GM12878 (cell line): ENCODE data around the gene EVA1A. TPM values are rescaled to one million over a fixed set of nuclear protein-coding genes. Genes with fewer than 3 reads are reported as not detected.

Experiments used
- ATAC-seq: fragments of 200-7000 bp; cut with Tn5 transposase; 3 replicates; pipeline ENCODE4 v1.9.1; 2020; ENCODE audit warnings: mild to moderate bottlenecking, moderate library complexity
- BruUV-seq: library from RNA; stranded (reverse); fragments of 400-500 nt; replicated peaks from 2 replicates; lab custom pipeline; 2021; lab: Mats Ljungman, UMichigan
- CTCF ChIA-PET: fragments of 300-600 bp; sonication (Branson Sonifier 250); formaldehyde crosslinking; extraction: SDS; loops from one replicate; lab custom pipeline; 2021; ENCODE audit warnings: inconsistent platforms; lab: Yijun Ruan, JAX
- POLR2A ChIA-PET: fragments of 350-600 bp; formaldehyde crosslinking; extraction: SDS; loops from one replicate; lab custom pipeline; 2021; ENCODE audit warnings: inconsistent platforms; lab: Charles Lee
- RAD21 ChIA-PET: fragments of 300-600 bp; sonication (Branson Sonifier 250); formaldehyde crosslinking; loops from one replicate; lab custom pipeline; 2023; ENCODE audit warnings: antibody characterized with exemption; ENCODE audit not compliant: unreplicated experiment; lab: Charles Lee
- SMC1A ChIA-PET: fragments of 300-600 bp; sonication (Branson Sonifier 250); formaldehyde crosslinking; loops from one replicate; lab custom pipeline; 2023; ENCODE audit not compliant: unreplicated experiment, uncharacterized antibody; lab: Charles Lee
- DNase-seq: peaks from one replicate; pipeline ENCODE4 v3.0.0-alpha.2; 2011; ENCODE audit warnings: low read depth, low spot score
- FAIRE-seq: peaks from 3 replicates; lab custom pipeline; 2011; peaks lifted over from hg19 to GRCh38; lab: Jason Lieb, UNC
- H2AFZ ChIP-seq: 2 replicates; pipeline ENCODE4 v1.6.0; 2011; ENCODE audit warnings: low read depth, low read length, control low read depth; ENCODE audit not compliant: control insufficient read depth
- H3K27ac ChIP-seq: 2 replicates; pipeline ENCODE4 v1.5.1; 2011; ENCODE audit warnings: control low read depth; ENCODE audit not compliant: control insufficient read depth, insufficient read depth
- H3K27me3 ChIP-seq, 2 experiments: replicated peaks in 1 of 2; 2 replicates each; pipeline versions ENCODE4 v1.6.0 to v1.6.1; 2011; ENCODE audit warnings: low read length in 1 of 2; ENCODE audit not compliant: control insufficient read depth in 2 of 2, insufficient read depth in 2 of 2
- H3K36me3 ChIP-seq, 2 experiments: 2 replicates each; pipeline ENCODE4 v1.5.1; 2011; ENCODE audit warnings: low read length in 1 of 2; ENCODE audit not compliant: control insufficient read depth in 2 of 2, insufficient read depth in 2 of 2
- H3K4me1 ChIP-seq: 2 replicates; pipeline ENCODE4 v1.6.1; 2011; ENCODE audit warnings: mild to moderate bottlenecking, low read length, moderate library complexity, mixed read lengths; ENCODE audit not compliant: control insufficient read depth, insufficient read depth
- H3K4me2 ChIP-seq: 2 replicates; pipeline ENCODE4 v1.6.0; 2011; ENCODE audit warnings: control low read depth; ENCODE audit not compliant: control insufficient read depth, insufficient read depth
- H3K4me3 ChIP-seq: fragments of 200-600 bp; sonication (generic); 2 replicates; pipeline ENCODE4 v1.5.1; 2016
- H3K79me2 ChIP-seq: 2 replicates; pipeline ENCODE4 v1.6.0; 2011; ENCODE audit warnings: low read length; ENCODE audit not compliant: control insufficient read depth, insufficient read depth
- H3K9ac ChIP-seq: 2 replicates; pipeline ENCODE4 v1.8.0; 2011; ENCODE audit warnings: low read length, control low read depth, mixed read lengths; ENCODE audit not compliant: control insufficient read depth, insufficient read depth
- H3K9me3 ChIP-seq: replicated peaks from 3 replicates; pipeline ENCODE4 v1.5.1; 2011; ENCODE audit warnings: mild to moderate bottlenecking, low read length; ENCODE audit not compliant: control insufficient read depth, insufficient read depth
- H4K20me1 ChIP-seq: 2 replicates; pipeline ENCODE4 v1.6.0; 2011; ENCODE audit not compliant: control insufficient read depth, insufficient read depth
- CBX3 ChIP-seq: fragments of 200-600 bp; sonication (generic); IDR thresholded peaks from 2 replicates; pipeline ENCODE4 v1.6.1; 2016; ENCODE audit warnings: low read depth, borderline replicate concordance
- CHD1 ChIP-seq: IDR thresholded peaks from 2 replicates; pipeline ENCODE4 v1.6.1; 2012; ENCODE audit warnings: low read depth, low read length, improper control_type of control experiment
- CREM ChIP-seq: IDR thresholded peaks from 2 replicates; pipeline ENCODE4 v1.6.1; 2014; ENCODE audit warnings: antibody characterized with exemption, low read depth
- ETV6 ChIP-seq, 2 experiments: fragments of 450-650 bp in 1 of 2; IDR thresholded peaks in 1 of 2; conservative IDR thresholded peaks in 1 of 2; 2 replicates each; pipeline ENCODE4 v1.6.1; 2014; ENCODE audit warnings: antibody characterized with exemption in 1 of 2, borderline replicate concordance in 1 of 2, low read depth in 1 of 2, mild to moderate bottlenecking in 1 of 2, moderate library complexity in 1 of 2
- HDAC2 ChIP-seq: fragments of 200-600 bp; sonication (generic); IDR thresholded peaks from 2 replicates; pipeline ENCODE4 v1.6.1; 2017
- KDM1A ChIP-seq: fragments of 200-600 bp; sonication (generic); IDR thresholded peaks from 2 replicates; pipeline ENCODE4 v1.6.1; 2016; ENCODE audit warnings: borderline replicate concordance
- MEF2B ChIP-seq: fragments of 450-650 bp; IDR thresholded peaks from 2 replicates; pipeline ENCODE4 v1.6.1; 2018; ENCODE audit warnings: mild to moderate bottlenecking, moderate library complexity; ENCODE audit not compliant: partially characterized antibody, poor library complexity, severe bottlenecking
- MYC ChIP-seq: IDR thresholded peaks from 2 replicates; pipeline ENCODE4 v1.6.1; 2011; ENCODE audit warnings: mild to moderate bottlenecking, low read length, moderate library complexity, inconsistent platforms; ENCODE audit not compliant: insufficient read depth, insufficient replicate concordance, insufficient read length, severe bottlenecking
- RB1 ChIP-seq: fragments of 450-650 bp; formaldehyde crosslinking; IDR thresholded peaks from 2 replicates; pipeline ENCODE4 v1.6.1; 2017; ENCODE audit warnings: mild to moderate bottlenecking, borderline replicate concordance
- RELB ChIP-seq: fragments of 450-650 bp; IDR thresholded peaks from 2 replicates; pipeline ENCODE4 v1.6.1; 2017; ENCODE audit warnings: low read depth, mild to moderate bottlenecking, moderate library complexity
- SMAD5 ChIP-seq: IDR thresholded peaks from 2 replicates; pipeline ENCODE4 v1.6.1; 2016; ENCODE audit warnings: antibody characterized with exemption, low read depth
- SP1 ChIP-seq: IDR thresholded peaks from one replicate; pipeline ENCODE4 v1.6.1; 2011; ENCODE audit warnings: low read depth, low read length
- SREBF1 ChIP-seq: IDR thresholded peaks from 2 replicates; pipeline ENCODE4 v1.6.1; 2012; ENCODE audit warnings: mild to moderate bottlenecking, low read length
- ZNF217 ChIP-seq: fragments of 450-650 bp; IDR thresholded peaks from 2 replicates; pipeline ENCODE4 v1.6.1; 2017; ENCODE audit warnings: antibody characterized with exemption, mild to moderate bottlenecking
- ZNF384 ChIP-seq: IDR thresholded peaks from 2 replicates; pipeline ENCODE4 v1.6.1; 2012; ENCODE audit warnings: low read depth, mild to moderate bottlenecking, low read length, improper control_type of control experiment, borderline replicate concordance
- WGBS: methylation state at CpG from one replicate; pipeline ENCODE4 v1.1.6; 2016; ENCODE audit warnings: low lambda C conversion rate; ENCODE audit not compliant: insufficient replicate concordance, insufficient coverage; ENCODE audit errors: missing lambda C conversion rate; 5-methylcytosine and 5-hydroxymethylcytosine counted together
- in situ Hi-C: fragments of 300-500 bp; cut with MboI; formaldehyde crosslinking; loops from 9 replicates; pipeline ENCODE4 v1.14.3; 2018; ENCODE audit warnings: mixed read lengths
- intact Hi-C: fragments of 100-400 bp; cut with micrococcal nuclease; formaldehyde crosslinking; loops from one replicate; pipeline ENCODE4 v1.14.2; 2022; ENCODE audit not compliant: unreplicated experiment
- polyA plus RNA-seq, 11 experiments: library from polyadenylated mRNA; depleted of rRNA in 4 of 11; unstranded in 6 of 11; stranded (reverse) in 5 of 11; fragments of >200 nt; fragmentation: Nextera tagmentation in 4 of 11; fragmentation: Illumina TruSeq in 1 of 11; extraction: Ambion mirVana in 4 of 11; extraction: Trizol in 1 of 11; gene quantifications; 1 replicate in 1 of 11; 2 replicates in 10 of 11; pipeline versions ENCODE4 v1.2.1 to v1.2.3, GENCODE V29; 2011 to 2016; ENCODE audit warnings: inconsistent platforms in 2 of 11, missing spikeins in 2 of 11, low read depth in 1 of 11
- total RNA-seq, 4 experiments: library from RNA; depleted of rRNA in 3 of 4; stranded (reverse); fragments of >200 nt in 3 of 4; fragmentation: Illumina TruSeq in 1 of 4; extraction: Trizol in 1 of 4; gene quantifications; 2 replicates each; pipeline versions ENCODE4 v1.2.1 to v1.2.3, GENCODE V29; 2013 to 2021
- TF ChIP-seq, protein P1 (sequence below): IDR thresholded peaks from 2 replicates; pipeline ENCODE4 v1.6.1; 2012; ENCODE audit warnings: low read length, inconsistent platforms
- TF ChIP-seq, protein P2 (sequence below): fragments of 450-650 bp; IDR thresholded peaks from 2 replicates; pipeline ENCODE4 v1.6.1; 2018; ENCODE audit warnings: mild to moderate bottlenecking, low read depth, moderate library complexity; ENCODE audit not compliant: partially characterized antibody
- TF ChIP-seq, protein P3 (sequence below), 3 experiments: IDR thresholded peaks in 2 of 3; conservative IDR thresholded peaks in 1 of 3; 2 replicates each; pipeline ENCODE4 v1.5.1; 2011; ENCODE audit warnings: low read depth in 3 of 3, low read length in 3 of 3, mild to moderate bottlenecking in 3 of 3, control low read depth in 2 of 3, moderate library complexity in 2 of 3, inconsistent platforms in 1 of 3, mixed read lengths in 1 of 3; ENCODE audit not compliant: control insufficient read depth in 2 of 3, insufficient read depth in 1 of 3; ENCODE audit errors: extremely low read depth in 1 of 3

The EVA1A gene
- total and polyA plus RNA-seq, 10 of the 15 experiments (the other 5 are each of a cell fraction or from before 2014, with no cell fraction given) = 0.13 to 1.0 (median 0.34) TPM; not detected in 5

GRCh38 chr2:75475049-75475448 lies 85.7 kb downstream of the EVA1A start:
- 13% methylated on average over 2 of the region's 2 CpGs for WGBS
- Histone ChIP-seq H3K4me2 (no peak overlapping the region), H3K27me3 (no peaks in the 10 kb centered on the region), H3K4me3 (no peak overlapping the region), H4K20me1 (no peaks in the 10 kb centered on the region), H3K27ac (no peak overlapping the region), H3K9ac (no peak overlapping the region), H2AFZ (no peak overlapping the region), H3K9me3 (peaks cover 2% of the 10 kb centered on the region; the same call in 1 of the 3 replicates), H3K4me1 (no peaks in the 10 kb centered on the region), H3K79me2 (no peaks in the 10 kb centered on the region), H3K36me3 (no peaks in the 10 kb centered on the region)
- no TSS peak for BruUV-seq
- ChIA-PET POLR2A (no interaction called here), SMC1A (interaction anchor here (1.4 kb wide), 1 partner anchor 9 kb away, joined by 4 read pairs; no protein-coding TSS in a partner anchor), RAD21 (no interaction called here), CTCF (interaction anchor here (6.4 kb wide), 1 partner anchor 8 kb away, joined by 35 read pairs; no protein-coding TSS in a partner anchor)
- DNase-seq (no peak), ATAC-seq (no peak), FAIRE-seq (no peak)
- in situ Hi-C loops = no loop called here
- intact Hi-C loops = no loop called here
- TF ChIP-seq MEF2B (no peak), KDM1A (no peak), SMAD5 (no peak), CHD1 (no peak), ETV6 (conservative IDR thresholded peaks at IDR 0.05 in 1 of 2, IDR thresholded peaks at IDR 0.05 in 1 of 2; ENCODE audit: borderline replicate concordance in 1 of 2, low read depth in 1 of 2) (no peak), RELB (no peak), ZNF384 (no peak), MYC (no peak), CREM (no peak), CBX3 (no peak), RB1 (no peak), SREBF1 (no peak), HDAC2 (no peak), SP1 (no peak), ZNF217 (no peak)
- TF ChIP-seq, protein P1, sequence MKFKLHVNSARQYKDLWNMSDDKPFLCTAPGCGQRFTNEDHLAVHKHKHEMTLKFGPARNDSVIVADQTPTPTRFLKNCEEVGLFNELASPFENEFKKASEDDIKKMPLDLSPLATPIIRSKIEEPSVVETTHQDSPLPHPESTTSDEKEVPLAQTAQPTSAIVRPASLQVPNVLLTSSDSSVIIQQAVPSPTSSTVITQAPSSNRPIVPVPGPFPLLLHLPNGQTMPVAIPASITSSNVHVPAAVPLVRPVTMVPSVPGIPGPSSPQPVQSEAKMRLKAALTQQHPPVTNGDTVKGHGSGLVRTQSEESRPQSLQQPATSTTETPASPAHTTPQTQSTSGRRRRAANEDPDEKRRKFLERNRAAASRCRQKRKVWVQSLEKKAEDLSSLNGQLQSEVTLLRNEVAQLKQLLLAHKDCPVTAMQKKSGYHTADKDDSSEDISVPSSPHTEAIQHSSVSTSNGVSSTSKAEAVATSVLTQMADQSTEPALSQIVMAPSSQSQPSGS = no peak
- TF ChIP-seq, protein P2, sequence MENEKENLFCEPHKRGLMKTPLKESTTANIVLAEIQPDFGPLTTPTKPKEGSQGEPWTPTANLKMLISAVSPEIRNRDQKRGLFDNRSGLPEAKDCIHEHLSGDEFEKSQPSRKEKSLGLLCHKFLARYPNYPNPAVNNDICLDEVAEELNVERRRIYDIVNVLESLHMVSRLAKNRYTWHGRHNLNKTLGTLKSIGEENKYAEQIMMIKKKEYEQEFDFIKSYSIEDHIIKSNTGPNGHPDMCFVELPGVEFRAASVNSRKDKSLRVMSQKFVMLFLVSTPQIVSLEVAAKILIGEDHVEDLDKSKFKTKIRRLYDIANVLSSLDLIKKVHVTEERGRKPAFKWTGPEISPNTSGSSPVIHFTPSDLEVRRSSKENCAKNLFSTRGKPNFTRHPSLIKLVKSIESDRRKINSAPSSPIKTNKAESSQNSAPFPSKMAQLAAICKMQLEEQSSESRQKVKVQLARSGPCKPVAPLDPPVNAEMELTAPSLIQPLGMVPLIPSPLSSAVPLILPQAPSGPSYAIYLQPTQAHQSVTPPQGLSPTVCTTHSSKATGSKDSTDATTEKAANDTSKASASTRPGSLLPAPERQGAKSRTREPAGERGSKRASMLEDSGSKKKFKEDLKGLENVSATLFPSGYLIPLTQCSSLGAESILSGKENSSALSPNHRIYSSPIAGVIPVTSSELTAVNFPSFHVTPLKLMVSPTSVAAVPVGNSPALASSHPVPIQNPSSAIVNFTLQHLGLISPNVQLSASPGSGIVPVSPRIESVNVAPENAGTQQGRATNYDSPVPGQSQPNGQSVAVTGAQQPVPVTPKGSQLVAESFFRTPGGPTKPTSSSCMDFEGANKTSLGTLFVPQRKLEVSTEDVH = no peak
- TF ChIP-seq, protein P3, sequence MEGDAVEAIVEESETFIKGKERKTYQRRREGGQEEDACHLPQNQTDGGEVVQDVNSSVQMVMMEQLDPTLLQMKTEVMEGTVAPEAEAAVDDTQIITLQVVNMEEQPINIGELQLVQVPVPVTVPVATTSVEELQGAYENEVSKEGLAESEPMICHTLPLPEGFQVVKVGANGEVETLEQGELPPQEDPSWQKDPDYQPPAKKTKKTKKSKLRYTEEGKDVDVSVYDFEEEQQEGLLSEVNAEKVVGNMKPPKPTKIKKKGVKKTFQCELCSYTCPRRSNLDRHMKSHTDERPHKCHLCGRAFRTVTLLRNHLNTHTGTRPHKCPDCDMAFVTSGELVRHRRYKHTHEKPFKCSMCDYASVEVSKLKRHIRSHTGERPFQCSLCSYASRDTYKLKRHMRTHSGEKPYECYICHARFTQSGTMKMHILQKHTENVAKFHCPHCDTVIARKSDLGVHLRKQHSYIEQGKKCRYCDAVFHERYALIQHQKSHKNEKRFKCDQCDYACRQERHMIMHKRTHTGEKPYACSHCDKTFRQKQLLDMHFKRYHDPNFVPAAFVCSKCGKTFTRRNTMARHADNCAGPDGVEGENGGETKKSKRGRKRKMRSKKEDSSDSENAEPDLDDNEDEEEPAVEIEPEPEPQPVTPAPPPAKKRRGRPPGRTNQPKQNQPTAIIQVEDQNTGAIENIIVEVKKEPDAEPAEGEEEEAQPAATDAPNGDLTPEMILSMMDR (IDR thresholded peaks at IDR 0.05 in 2 of 3, conservative IDR thresholded peaks at IDR 0.05 in 1 of 3; ENCODE audit: control insufficient read depth in 2 of 3, extremely low read depth in 1 of 3, insufficient read depth in 1 of 3, low read depth in 3 of 3, low read length in 3 of 3) = no peak
